ENCODE measurements around the gene CBR1.
A peak's percentile ranks its signal among the peaks of the same experiment; 100 is the strongest.

The CBR1 gene

GRCh38 chr21:36076878-36077655 is 7.2 kb downstream of the CBR1 start:
- H3K4me1 ChIP-seq: peaks cover 0 to 14% (median 5%) of the 10 kb centered on the region in 4 donors
- no peaks in the 10 kb centered on the region for H3K27me3 ChIP-seq
- peaks cover 0 to 22% (median 7%) of the 10 kb centered on the region in 3 donors for H3K36me3 ChIP-seq
- no peak for DNase-seq
- H3K9me3 ChIP-seq: no peaks in the 10 kb centered on the region
- TF ChIP-seq, protein P1, sequence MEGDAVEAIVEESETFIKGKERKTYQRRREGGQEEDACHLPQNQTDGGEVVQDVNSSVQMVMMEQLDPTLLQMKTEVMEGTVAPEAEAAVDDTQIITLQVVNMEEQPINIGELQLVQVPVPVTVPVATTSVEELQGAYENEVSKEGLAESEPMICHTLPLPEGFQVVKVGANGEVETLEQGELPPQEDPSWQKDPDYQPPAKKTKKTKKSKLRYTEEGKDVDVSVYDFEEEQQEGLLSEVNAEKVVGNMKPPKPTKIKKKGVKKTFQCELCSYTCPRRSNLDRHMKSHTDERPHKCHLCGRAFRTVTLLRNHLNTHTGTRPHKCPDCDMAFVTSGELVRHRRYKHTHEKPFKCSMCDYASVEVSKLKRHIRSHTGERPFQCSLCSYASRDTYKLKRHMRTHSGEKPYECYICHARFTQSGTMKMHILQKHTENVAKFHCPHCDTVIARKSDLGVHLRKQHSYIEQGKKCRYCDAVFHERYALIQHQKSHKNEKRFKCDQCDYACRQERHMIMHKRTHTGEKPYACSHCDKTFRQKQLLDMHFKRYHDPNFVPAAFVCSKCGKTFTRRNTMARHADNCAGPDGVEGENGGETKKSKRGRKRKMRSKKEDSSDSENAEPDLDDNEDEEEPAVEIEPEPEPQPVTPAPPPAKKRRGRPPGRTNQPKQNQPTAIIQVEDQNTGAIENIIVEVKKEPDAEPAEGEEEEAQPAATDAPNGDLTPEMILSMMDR (IDR thresholded peaks at IDR 0.05): no peak
- no peak overlapping the region for H3K4me3 ChIP-seq
- no peak overlapping the region for H3K27ac ChIP-seq
- intact Hi-C loops (cut with DNase I; ENCODE audit: low total_unique reads): no loop called here

- peaks cover 0 to 7% (median 1%) of the 10 kb centered on the region in 4 donors for H3K4me1 ChIP-seq
- intact Hi-C loops (cut with DNase I; ENCODE audit: low total_unique reads): no loop called here
- H3K27me3 ChIP-seq: no peaks in the 10 kb centered on the region
- H3K27ac ChIP-seq: no peak overlapping the region
- H3K9me3 ChIP-seq: no peaks in the 10 kb centered on the region
- H3K4me3 ChIP-seq: no peak overlapping the region
- no peak for DNase-seq
- TF ChIP-seq, protein P1 (IDR thresholded peaks at IDR 0.05): no peak
- H3K36me3 ChIP-seq: peaks cover 0 to 15% (median 0%) of the 10 kb centered on the region in 3 donors
Measured at GRCh38 chr21:36077758-36078157, 7.9 kb downstream of the CBR1 start.

- no peaks in the 10 kb centered on the region for H3K9me3 ChIP-seq
- no peaks in the 10 kb centered on the region for H3K27me3 ChIP-seq
- peak in 1 of 2 donors; percentile 52 for DNase-seq
- TF ChIP-seq, protein P1 (IDR thresholded peaks at IDR 0.05): no peak
- intact Hi-C loops (cut with DNase I; ENCODE audit: low total_unique reads): no loop called here
- peaks cover 0 to 4% (median 0%) of the 10 kb centered on the region in 3 donors for H3K36me3 ChIP-seq
- no peak overlapping the region for H3K4me3 ChIP-seq
- H3K27ac ChIP-seq: no peak overlapping the region
- no peaks in the 10 kb centered on the region for H3K4me1 ChIP-seq
Measured at GRCh38 chr21:36079010-36079649, 9.3 kb downstream of the CBR1 start.

GRCh38 chr21:36079671-36080070 is 9.8 kb downstream of the CBR1 start:
- no peak for DNase-seq
- TF ChIP-seq, protein P1 (IDR thresholded peaks at IDR 0.05): no peak
- H3K4me3 ChIP-seq: no peak overlapping the region
- no peaks in the 10 kb centered on the region for H3K36me3 ChIP-seq
- no peaks in the 10 kb centered on the region for H3K9me3 ChIP-seq
- H3K27me3 ChIP-seq: no peaks in the 10 kb centered on the region
- H3K27ac ChIP-seq: no peak overlapping the region
- H3K4me1 ChIP-seq: no peaks in the 10 kb centered on the region
- intact Hi-C loops (cut with DNase I; ENCODE audit: low total_unique reads): no loop called here

GRCh38 chr21:36080386-36080785 is 10.6 kb downstream of the CBR1 start:
- no peak for DNase-seq
- intact Hi-C loops (cut with DNase I; ENCODE audit: low total_unique reads): no loop called here
- H3K27ac ChIP-seq: no peak overlapping the region
- no peaks in the 10 kb centered on the region for H3K27me3 ChIP-seq
- H3K4me3 ChIP-seq: no peak overlapping the region
- no peaks in the 10 kb centered on the region for H3K36me3 ChIP-seq
- TF ChIP-seq, protein P1 (IDR thresholded peaks at IDR 0.05): no peak
- H3K9me3 ChIP-seq: no peaks in the 10 kb centered on the region
- no peaks in the 10 kb centered on the region for H3K4me1 ChIP-seq
